GM12874 (cell line): Measurements from ENCODE around the gene RGL3.

ENCODE experiments used
- TF ChIP-seq, protein P1 (sequence below): IDR thresholded peaks from 2 replicates; pipeline ENCODE4 v1.5.1; 2011; ENCODE audit warnings: low read depth, mild to moderate bottlenecking, control low read depth, low read length, moderate library complexity; ENCODE audit not compliant: insufficient read depth

Gene RGL3

GRCh38 chr19:11378319-11379189, 40.6 kb downstream of the RGL3 start:
- TF ChIP-seq, protein P1, sequence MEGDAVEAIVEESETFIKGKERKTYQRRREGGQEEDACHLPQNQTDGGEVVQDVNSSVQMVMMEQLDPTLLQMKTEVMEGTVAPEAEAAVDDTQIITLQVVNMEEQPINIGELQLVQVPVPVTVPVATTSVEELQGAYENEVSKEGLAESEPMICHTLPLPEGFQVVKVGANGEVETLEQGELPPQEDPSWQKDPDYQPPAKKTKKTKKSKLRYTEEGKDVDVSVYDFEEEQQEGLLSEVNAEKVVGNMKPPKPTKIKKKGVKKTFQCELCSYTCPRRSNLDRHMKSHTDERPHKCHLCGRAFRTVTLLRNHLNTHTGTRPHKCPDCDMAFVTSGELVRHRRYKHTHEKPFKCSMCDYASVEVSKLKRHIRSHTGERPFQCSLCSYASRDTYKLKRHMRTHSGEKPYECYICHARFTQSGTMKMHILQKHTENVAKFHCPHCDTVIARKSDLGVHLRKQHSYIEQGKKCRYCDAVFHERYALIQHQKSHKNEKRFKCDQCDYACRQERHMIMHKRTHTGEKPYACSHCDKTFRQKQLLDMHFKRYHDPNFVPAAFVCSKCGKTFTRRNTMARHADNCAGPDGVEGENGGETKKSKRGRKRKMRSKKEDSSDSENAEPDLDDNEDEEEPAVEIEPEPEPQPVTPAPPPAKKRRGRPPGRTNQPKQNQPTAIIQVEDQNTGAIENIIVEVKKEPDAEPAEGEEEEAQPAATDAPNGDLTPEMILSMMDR, result peak; percentile 72

DNA sequence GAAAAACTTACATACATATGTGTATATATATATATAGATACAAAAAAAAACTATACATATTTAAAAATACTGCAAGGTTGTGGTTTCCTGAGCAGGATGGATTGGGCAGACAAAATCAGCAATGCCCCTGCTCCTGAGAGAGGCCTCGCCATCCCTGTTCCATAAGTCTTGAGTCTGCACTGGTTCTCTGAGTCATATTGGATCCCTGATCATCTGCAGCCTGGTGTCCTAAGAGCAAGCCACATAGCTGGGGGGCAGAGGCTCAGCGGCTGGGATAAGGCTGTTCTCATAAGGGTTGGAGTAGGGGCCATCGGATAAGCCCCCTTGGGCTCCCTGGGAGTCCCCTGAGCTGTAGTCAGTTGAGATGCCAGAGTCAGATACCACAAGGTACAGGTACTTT, 41.4 kb downstream of the RGL3 start:
- TF ChIP-seq, protein P1, result no peak

- TF ChIP-seq, protein P1, result no peak
Measured at GRCh38 chr19:11377237-11377636, 41.9 kb downstream of the RGL3 start.

- TF ChIP-seq, protein P1, result no peak
Measured at GRCh38 chr19:11375143-11375948, 43.8 kb downstream of the RGL3 start.

GRCh38 chr19:11374433-11375142, 44.5 kb downstream of the RGL3 start, which contains the start of gene SWSAP1:
SWSAP1 (plus strand) TSS chr19:11374666; CDS start chr19:11374681, 15 bp downstream.
- TF ChIP-seq, protein P1, result no peak

DNA sequence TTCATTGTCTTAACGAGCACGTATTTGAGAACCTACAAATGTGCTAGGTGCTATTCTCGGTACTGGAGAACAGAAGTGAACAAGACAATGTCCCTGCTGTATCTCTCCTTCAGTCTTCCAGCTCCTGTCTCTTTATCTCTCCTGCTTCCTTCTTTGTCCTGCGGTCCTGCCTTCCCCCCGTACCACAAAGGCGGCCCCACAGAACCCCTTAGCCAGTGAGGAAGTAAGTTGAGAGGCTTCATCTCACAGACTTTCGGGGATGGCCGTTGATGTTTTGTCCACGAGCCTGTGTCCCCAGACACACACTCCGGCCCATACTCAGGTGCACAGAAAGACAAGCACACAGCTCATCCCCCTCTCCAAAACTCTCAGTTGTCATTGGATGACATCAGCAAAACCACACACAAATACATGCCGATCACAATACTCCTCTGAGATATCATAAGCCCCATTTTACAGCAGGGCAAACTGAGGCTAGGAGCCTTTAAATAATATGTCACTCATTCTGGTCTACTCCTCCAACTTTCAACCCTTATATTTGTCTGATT, 45.2 kb downstream of the RGL3 start:
- TF ChIP-seq, protein P1, result no peak
